Ovary (tissue), 3 donors: ENCODE data around the gene LYRM7.

Experiments
- EP300 ChIP-seq: sonication (generic); formaldehyde crosslinking; IDR thresholded peaks from one replicate; pipeline ENCODE4 v1.6.1; 2017; ENCODE audit warnings: antibody characterized with exemption
- POLR2A ChIP-seq: fragments of 450-650 bp; IDR thresholded peaks from one replicate; pipeline ENCODE4 v1.6.1; 2017; ENCODE audit warnings: antibody characterized with exemption, mild to moderate bottlenecking, moderate library complexity
- TF ChIP-seq, protein P1 (sequence below), 3 donors: fragments of 450-650 bp in 2 of 3; fragments of 200-600 bp in 1 of 3; IDR thresholded peaks; one replicate each; pipeline versions ENCODE4 v1.5.1 to v1.8.0; 2016 to 2022; ENCODE audit warnings: antibody characterized with exemption in 3 of 3, mild to moderate bottlenecking in 1 of 3
- donor health status: DM: no; HTN: no; CAD: no.

DNA sequence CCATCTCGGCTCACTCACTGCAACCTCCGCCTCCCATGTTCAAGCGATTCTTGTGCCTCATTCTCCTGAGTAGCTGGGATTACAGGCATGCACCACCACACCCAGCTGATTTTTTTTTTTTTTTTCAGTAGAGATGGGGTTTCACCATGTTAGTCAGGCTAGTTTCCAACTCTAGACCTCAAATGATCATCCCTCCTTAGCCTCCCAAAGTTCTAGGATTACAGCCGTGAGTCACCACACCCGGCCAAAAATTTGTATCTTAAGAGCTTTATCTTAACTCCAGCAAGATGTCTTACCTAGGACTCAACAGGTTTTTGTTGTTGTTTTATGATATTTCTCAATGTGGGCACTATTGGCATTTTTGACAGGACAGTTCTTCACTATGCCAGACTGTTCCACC, 27.9 kb downstream of the LYRM7 start:
- TF ChIP-seq, protein P1, sequence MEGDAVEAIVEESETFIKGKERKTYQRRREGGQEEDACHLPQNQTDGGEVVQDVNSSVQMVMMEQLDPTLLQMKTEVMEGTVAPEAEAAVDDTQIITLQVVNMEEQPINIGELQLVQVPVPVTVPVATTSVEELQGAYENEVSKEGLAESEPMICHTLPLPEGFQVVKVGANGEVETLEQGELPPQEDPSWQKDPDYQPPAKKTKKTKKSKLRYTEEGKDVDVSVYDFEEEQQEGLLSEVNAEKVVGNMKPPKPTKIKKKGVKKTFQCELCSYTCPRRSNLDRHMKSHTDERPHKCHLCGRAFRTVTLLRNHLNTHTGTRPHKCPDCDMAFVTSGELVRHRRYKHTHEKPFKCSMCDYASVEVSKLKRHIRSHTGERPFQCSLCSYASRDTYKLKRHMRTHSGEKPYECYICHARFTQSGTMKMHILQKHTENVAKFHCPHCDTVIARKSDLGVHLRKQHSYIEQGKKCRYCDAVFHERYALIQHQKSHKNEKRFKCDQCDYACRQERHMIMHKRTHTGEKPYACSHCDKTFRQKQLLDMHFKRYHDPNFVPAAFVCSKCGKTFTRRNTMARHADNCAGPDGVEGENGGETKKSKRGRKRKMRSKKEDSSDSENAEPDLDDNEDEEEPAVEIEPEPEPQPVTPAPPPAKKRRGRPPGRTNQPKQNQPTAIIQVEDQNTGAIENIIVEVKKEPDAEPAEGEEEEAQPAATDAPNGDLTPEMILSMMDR (IDR thresholded peaks at IDR 0.05): no peak
- TF ChIP-seq EP300: no peak
- no peak for TF ChIP-seq POLR2A
